Measurements from ENCODE around the gene STMND1. TPM values are rescaled to one million over a fixed set of nuclear protein-coding genes. Genes with fewer than 3 reads are reported as not detected.
A peak's percentile ranks its signal among the peaks of the same experiment; 100 is the strongest.

Gene STMND1
- total RNA-seq, 1 experiment from 2014 or later: 0.26 TPM

- H3K4me3 ChIP-seq: no peak overlapping the region
- H3K27ac ChIP-seq: no peak overlapping the region
- H3K4me1 ChIP-seq (replicated peaks; ENCODE audit: insufficient read depth): no peaks in the 10 kb centered on the region
- no peaks in the 10 kb centered on the region for H3K9me2 ChIP-seq (ENCODE audit: insufficient read depth)
- no peaks in the 10 kb centered on the region for H3K27me3 ChIP-seq (ENCODE audit: insufficient read depth, low read depth)
- H2AFZ ChIP-seq: no peak overlapping the region
- no peaks in the 10 kb centered on the region for H3K79me2 ChIP-seq (ENCODE audit: low read depth)
- ChIA-PET POLR2A (ENCODE audit: unreplicated experiment) (no interaction called here), CTCF (no interaction called here)
- DNase-seq: no peak
- H3K4me2 ChIP-seq: no peak overlapping the region
- no TSS peak for BruUV-seq (replicated peaks)
- no peaks in the 10 kb centered on the region for H4K20me1 ChIP-seq (ENCODE audit: insufficient read depth)
- intact Hi-C loops (cut with micrococcal nuclease; ENCODE audit: unreplicated experiment): loop anchor here (10.0 kb wide), 1 partner anchor 567 kb away; no protein-coding TSS in a partner anchor
- no peaks in the 10 kb centered on the region for H3K36me3 ChIP-seq (ENCODE audit: low read depth)
- no peaks in the 10 kb centered on the region for H3K9me3 ChIP-seq (ENCODE audit: insufficient read depth, low read depth)
- no peaks in the 10 kb centered on the region for H3F3A ChIP-seq (ENCODE audit: insufficient read depth, low read depth)
- TF ChIP-seq CTCF (conservative IDR thresholded peaks at IDR 0.05) (no peak), EZH2 (IDR thresholded peaks at IDR 0.05; ENCODE audit: low read depth) (no peak)
Observed at GRCh38 chr6:17081860-17082508, 19.9 kb upstream of the STMND1 start.

GRCh38 chr6:17083397-17083796, 18.5 kb upstream of the STMND1 start:
- Histone ChIP-seq H3K27me3 (ENCODE audit: insufficient read depth, low read depth) (no peaks in the 10 kb centered on the region), H3K9me2 (ENCODE audit: insufficient read depth) (no peaks in the 10 kb centered on the region), H3K9me3 (ENCODE audit: insufficient read depth, low read depth) (no peaks in the 10 kb centered on the region), H4K20me1 (ENCODE audit: insufficient read depth) (no peaks in the 10 kb centered on the region), H3F3A (ENCODE audit: insufficient read depth, low read depth) (no peaks in the 10 kb centered on the region), H2AFZ (no peak overlapping the region), H3K4me3 (no peak overlapping the region), H3K27ac (no peak overlapping the region), H3K79me2 (ENCODE audit: low read depth) (no peaks in the 10 kb centered on the region), H3K36me3 (ENCODE audit: low read depth) (no peaks in the 10 kb centered on the region), H3K4me1 (replicated peaks; ENCODE audit: insufficient read depth) (no peaks in the 10 kb centered on the region), H3K4me2 (no peak overlapping the region)
- no peak for DNase-seq
- BruUV-seq (replicated peaks): no TSS peak
- ChIA-PET POLR2A (ENCODE audit: unreplicated experiment) (no interaction called here), CTCF (no interaction called here)
- no peak for TF ChIP-seq EZH2 (IDR thresholded peaks at IDR 0.05; ENCODE audit: low read depth)
- intact Hi-C loops (cut with micrococcal nuclease; ENCODE audit: unreplicated experiment): loop anchor here (10.0 kb wide), 1 partner anchor 569 kb away; no protein-coding TSS in a partner anchor

- Histone ChIP-seq H3K79me2 (ENCODE audit: low read depth) (no peaks in the 10 kb centered on the region), H3K4me2 (0 out of 2 replicates have a peak overlapping the region, but pooled peaks have one; percentile 10), H3K4me1 (replicated peaks; ENCODE audit: insufficient read depth) (no peaks in the 10 kb centered on the region), H4K20me1 (ENCODE audit: insufficient read depth) (no peaks in the 10 kb centered on the region), H3K9me3 (ENCODE audit: insufficient read depth, low read depth) (no peaks in the 10 kb centered on the region), H3K36me3 (ENCODE audit: low read depth) (no peaks in the 10 kb centered on the region), H3K4me3 (no peak overlapping the region), H3K27ac (no peak overlapping the region), H3K9me2 (ENCODE audit: insufficient read depth) (no peaks in the 10 kb centered on the region), H2AFZ (no peak overlapping the region), H3F3A (ENCODE audit: insufficient read depth, low read depth) (no peaks in the 10 kb centered on the region), H3K27me3 (ENCODE audit: insufficient read depth, low read depth) (no peaks in the 10 kb centered on the region)
- TF ChIP-seq CTCF (conservative IDR thresholded peaks at IDR 0.05) (peak; percentile 83), EZH2 (IDR thresholded peaks at IDR 0.05; ENCODE audit: low read depth) (no peak)
- peak; percentile 55 to 64 for DNase-seq
- no TSS peak for BruUV-seq (replicated peaks)
- ChIA-PET POLR2A (ENCODE audit: unreplicated experiment) (no interaction called here), CTCF (interaction anchor here (0.6 to 1.1 kb wide), 12 partner anchors 32 to 810 kb away, joined by 3 to 12 read pairs (median 4); no protein-coding TSS in a partner anchor)
- intact Hi-C loops (cut with micrococcal nuclease; ENCODE audit: unreplicated experiment): loop anchor here (1.0 to 10.0 kb wide), 5 partner anchors 122 to 754 kb away; no protein-coding TSS in a partner anchor
Observed at GRCh38 chr6:17086469-17086868, 15.4 kb upstream of the STMND1 start.
